Tibial artery (tissue), 4 donors: ENCODE results near the gene CTNNA3.

ENCODE experiments used
- DNase-seq, 2 donors: peaks; one replicate each; pipeline ENCODE4 v3.0.0-alpha.2; 2019
- H3K27ac ChIP-seq, 2 donors: fragments of 200-600 bp; sonication (generic) in 1 of 2; 1 replicate in 1 of 2; 2 replicates in 1 of 2; pipeline ENCODE4 v1.5.1; 2018 to 2019; ENCODE audit warnings: mild to moderate bottlenecking in 1 of 2
- H3K27me3 ChIP-seq, 2 donors: fragments of 200-600 bp; sonication (generic) in 1 of 2; one replicate each; pipeline versions ENCODE4 v1.5.1 to v1.6.0; 2016 to 2019
- H3K36me3 ChIP-seq, 3 donors: fragments of 200-600 bp; sonication (generic) in 2 of 3; one replicate each; pipeline ENCODE4 v1.5.1; 2016 to 2019; ENCODE audit warnings: mild to moderate bottlenecking in 2 of 3
- H3K4me1 ChIP-seq, 4 donors: fragments of 200-600 bp; sonication (generic) in 2 of 4; 1 replicate in 3 of 4; 2 replicates in 1 of 4; pipeline ENCODE4 v1.5.1; 2016 to 2019
- H3K4me3 ChIP-seq, 2 donors: fragments of 200-600 bp; sonication (generic) in 1 of 2; 1 replicate in 1 of 2; 2 replicates in 1 of 2; pipeline ENCODE4 v1.5.1; 2018 to 2019; ENCODE audit warnings: mild to moderate bottlenecking in 2 of 2
- H3K9me3 ChIP-seq, 3 donors: fragments of 200-600 bp; sonication (generic) in 1 of 3; one replicate each; pipeline ENCODE4 v1.5.1; 2016 to 2019
- intact Hi-C: fragments of 100-400 bp; cut with DNase I; formaldehyde crosslinking; loops from one replicate; pipeline ENCODE4 v1.15.0; 2023; ENCODE audit warnings: low total_unique reads
- TF ChIP-seq, protein P1 (sequence below), 2 experiments: fragments of 200-600 bp in 1 of 2; fragments of 450-650 bp in 1 of 2; IDR thresholded peaks; one replicate each; pipeline ENCODE4 v1.5.1; 2017 to 2019; ENCODE audit warnings: antibody characterized with exemption in 2 of 2, mild to moderate bottlenecking in 1 of 2, moderate library complexity in 1 of 2

The CTNNA3 gene

DNA sequence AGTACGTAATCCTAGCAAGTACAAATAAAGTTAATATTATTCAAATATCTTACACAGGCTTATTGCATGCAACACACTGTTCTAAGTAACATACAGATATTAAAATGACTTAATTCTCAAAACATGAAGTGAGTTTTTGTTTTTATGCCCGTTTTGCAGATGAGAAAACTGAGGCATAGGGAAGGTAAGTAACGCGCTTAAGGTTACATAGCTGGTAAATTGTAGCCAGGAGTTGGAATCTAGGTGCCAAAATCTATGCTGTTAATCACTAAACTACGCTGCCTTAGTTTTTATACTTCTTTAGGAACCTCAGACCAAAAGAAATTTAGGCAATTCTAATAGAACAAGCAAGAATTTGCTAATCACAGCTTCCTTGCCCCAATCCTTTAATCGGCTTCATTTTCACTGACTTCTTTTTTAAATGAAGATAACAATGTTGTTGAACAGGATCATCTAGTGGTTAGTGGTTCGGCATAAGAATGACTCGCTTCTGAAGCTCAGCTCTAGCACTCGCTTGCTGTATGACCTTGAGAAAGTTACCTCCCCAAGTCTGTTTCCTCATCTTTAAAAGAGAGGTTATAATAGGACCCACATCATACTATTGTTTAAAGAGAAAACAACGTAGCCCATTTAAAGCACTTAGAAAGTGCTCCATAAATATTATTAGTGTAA, 771.2 kb downstream of the CTNNA3 start:
- intact Hi-C loops: no loop called here

GRCh38 chr10:66919248-66919647, 776.7 kb downstream of the CTNNA3 start:
- DNase-seq: no peak
- no peak overlapping the region for H3K27ac ChIP-seq
- TF ChIP-seq, protein P1, sequence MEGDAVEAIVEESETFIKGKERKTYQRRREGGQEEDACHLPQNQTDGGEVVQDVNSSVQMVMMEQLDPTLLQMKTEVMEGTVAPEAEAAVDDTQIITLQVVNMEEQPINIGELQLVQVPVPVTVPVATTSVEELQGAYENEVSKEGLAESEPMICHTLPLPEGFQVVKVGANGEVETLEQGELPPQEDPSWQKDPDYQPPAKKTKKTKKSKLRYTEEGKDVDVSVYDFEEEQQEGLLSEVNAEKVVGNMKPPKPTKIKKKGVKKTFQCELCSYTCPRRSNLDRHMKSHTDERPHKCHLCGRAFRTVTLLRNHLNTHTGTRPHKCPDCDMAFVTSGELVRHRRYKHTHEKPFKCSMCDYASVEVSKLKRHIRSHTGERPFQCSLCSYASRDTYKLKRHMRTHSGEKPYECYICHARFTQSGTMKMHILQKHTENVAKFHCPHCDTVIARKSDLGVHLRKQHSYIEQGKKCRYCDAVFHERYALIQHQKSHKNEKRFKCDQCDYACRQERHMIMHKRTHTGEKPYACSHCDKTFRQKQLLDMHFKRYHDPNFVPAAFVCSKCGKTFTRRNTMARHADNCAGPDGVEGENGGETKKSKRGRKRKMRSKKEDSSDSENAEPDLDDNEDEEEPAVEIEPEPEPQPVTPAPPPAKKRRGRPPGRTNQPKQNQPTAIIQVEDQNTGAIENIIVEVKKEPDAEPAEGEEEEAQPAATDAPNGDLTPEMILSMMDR (IDR thresholded peaks at IDR 0.05): no peak
- H3K27me3 ChIP-seq: no peaks in the 10 kb centered on the region
- H3K36me3 ChIP-seq: no peaks in the 10 kb centered on the region
- H3K4me3 ChIP-seq: no peak overlapping the region
- intact Hi-C loops: no loop called here
- no peaks in the 10 kb centered on the region for H3K4me1 ChIP-seq
- no peaks in the 10 kb centered on the region for H3K9me3 ChIP-seq

More for the DNA sequence above, 771.2 kb downstream of the CTNNA3 start:
- Histone ChIP-seq H3K27me3 (peaks cover 0 to 14% of the 10 kb centered on the region in 2 donors), H3K36me3 (no peaks in the 10 kb centered on the region), H3K27ac (no peak overlapping the region), H3K9me3 (no peaks in the 10 kb centered on the region), H3K4me1 (peaks cover 0 to 10% (median 6%) of the 10 kb centered on the region in 4 donors), H3K4me3 (no peak overlapping the region)
- TF ChIP-seq, protein P1 (IDR thresholded peaks at IDR 0.05): no peak
- DNase-seq: no peak

- no peaks in the 10 kb centered on the region for H3K9me3 ChIP-seq
- no peaks in the 10 kb centered on the region for H3K4me1 ChIP-seq
- TF ChIP-seq, protein P1 (IDR thresholded peaks at IDR 0.05): no peak
- no peak for DNase-seq
- H3K27ac ChIP-seq: no peak overlapping the region
- no peaks in the 10 kb centered on the region for H3K27me3 ChIP-seq
- intact Hi-C loops: no loop called here
- no peaks in the 10 kb centered on the region for H3K36me3 ChIP-seq
- no peak overlapping the region for H3K4me3 ChIP-seq
Measured at GRCh38 chr10:66917104-66917503, 778.9 kb downstream of the CTNNA3 start.

DNA sequence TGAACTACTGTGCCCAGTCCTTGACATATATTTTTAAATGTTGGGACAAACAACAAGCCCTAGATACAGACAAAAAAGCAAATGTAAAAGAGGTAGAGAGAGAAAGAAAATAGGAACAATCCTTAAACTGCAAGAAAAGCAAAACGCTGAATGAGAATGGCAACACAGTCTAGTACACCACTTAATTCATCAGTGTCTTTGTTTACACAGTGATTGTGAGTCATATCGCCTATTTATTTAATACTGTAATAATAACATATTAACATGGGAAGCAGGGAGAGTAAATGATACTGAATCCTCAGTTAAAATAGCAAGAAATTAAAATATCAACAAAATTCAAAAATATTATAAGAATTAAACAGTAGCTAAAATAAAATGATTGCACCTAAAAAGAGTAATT, 780.0 kb downstream of the CTNNA3 start:
- TF ChIP-seq, protein P1 (IDR thresholded peaks at IDR 0.05): no peak
- Histone ChIP-seq H3K27me3 (no peaks in the 10 kb centered on the region), H3K4me1 (no peaks in the 10 kb centered on the region), H3K27ac (no peak overlapping the region), H3K4me3 (no peak overlapping the region), H3K36me3 (no peaks in the 10 kb centered on the region), H3K9me3 (no peaks in the 10 kb centered on the region)
- no peak for DNase-seq
- intact Hi-C loops: no loop called here

DNA sequence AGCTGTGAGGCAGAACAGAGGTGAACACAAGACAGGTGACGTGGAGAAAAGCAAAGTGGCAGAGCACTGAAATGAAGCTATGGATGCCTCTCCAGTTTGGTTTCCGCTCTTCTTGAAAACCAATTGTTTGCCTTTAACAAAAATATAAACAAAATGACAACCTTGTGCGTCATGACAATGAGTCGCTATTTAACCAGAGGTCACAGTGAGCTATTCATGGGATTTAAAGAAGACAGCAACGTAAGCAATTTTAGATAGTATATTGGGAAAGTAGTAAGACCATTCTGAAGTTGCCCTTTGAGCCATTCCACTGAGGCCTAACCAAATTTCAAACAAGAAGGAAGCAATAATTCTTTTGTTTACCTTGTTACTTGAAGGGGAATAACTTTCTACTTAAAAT, 785.3 kb downstream of the CTNNA3 start:
- Histone ChIP-seq H3K9me3 (no peaks in the 10 kb centered on the region), H3K27ac (no peak overlapping the region), H3K27me3 (no peaks in the 10 kb centered on the region), H3K4me3 (no peak overlapping the region), H3K36me3 (no peaks in the 10 kb centered on the region), H3K4me1 (no peaks in the 10 kb centered on the region)
- intact Hi-C loops: no loop called here
- DNase-seq: no peak
- TF ChIP-seq, protein P1 (IDR thresholded peaks at IDR 0.05): no peak
